SU-DHL-6 (cell line): Measurements from ENCODE around the gene NSG1.

Source experiments
- CTCF ChIP-seq: fragments of 200-600 bp; sonication (generic); IDR thresholded peaks from one replicate; pipeline ENCODE4 v1.5.1; 2017; ENCODE audit warnings: antibody characterized with exemption, mild to moderate bottlenecking, low read length, moderate library complexity; ENCODE audit not compliant: insufficient read depth, poor library complexity, severe bottlenecking
- EZH2phosphoT487 ChIP-seq: fragments of 200-600 bp; sonication (generic), shearing (Covaris generic); conservative IDR thresholded peaks from 2 replicates; pipeline ENCODE4 v1.6.1; 2018; ENCODE audit warnings: mild to moderate bottlenecking, antibody characterized with exemption, low read length, moderate library complexity, mixed read lengths

- TF ChIP-seq CTCF (no peak), EZH2phosphoT487 (no peak)
Measured at GRCh38 chr4:4425696-4426095, 38.8 kb downstream of the NSG1 start.
